Effector memory CD4-positive, alpha-beta T cell (primary cell): ENCODE data around the gene AMHR2.

ENCODE experiments used
- DNase-seq, 3 donors: peaks; one replicate each; pipeline ENCODE4 v3.0.0-alpha.2; 2020
- H3K27ac ChIP-seq: 2 replicates; pipeline ENCODE4 v1.7.0; 2013; ENCODE audit warnings: mild to moderate bottlenecking, low read length, moderate library complexity; ENCODE audit not compliant: insufficient read depth, poor library complexity, severe bottlenecking
- H3K27me3 ChIP-seq: replicated peaks from 2 replicates; pipeline ENCODE4 v1.7.0; 2013; ENCODE audit warnings: mild to moderate bottlenecking, low read length; ENCODE audit not compliant: insufficient read depth, control insufficient read depth, poor library complexity, severe bottlenecking
- H3K36me3 ChIP-seq: 2 replicates; pipeline ENCODE4 v1.7.0; 2013; ENCODE audit warnings: mild to moderate bottlenecking, low read length, moderate library complexity; ENCODE audit not compliant: control insufficient read depth, insufficient read depth
- H3K4me1 ChIP-seq: 2 replicates; pipeline ENCODE4 v1.7.0; 2013; ENCODE audit warnings: low read length, mild to moderate bottlenecking; ENCODE audit not compliant: control insufficient read depth, insufficient read depth, poor library complexity, severe bottlenecking
- H3K4me3 ChIP-seq: 2 replicates; pipeline ENCODE4 v1.7.0; 2013; ENCODE audit warnings: low read length, low read depth, mild to moderate bottlenecking; ENCODE audit not compliant: insufficient read depth, poor library complexity, severe bottlenecking
- H3K9me3 ChIP-seq: 2 replicates; pipeline ENCODE4 v1.7.0; 2013; ENCODE audit warnings: mild to moderate bottlenecking, low read length, moderate library complexity; ENCODE audit not compliant: control insufficient read depth

The AMHR2 gene

GRCh38 chr12:53476769-53477209 lies 53.1 kb downstream of the AMHR2 start:
- Histone ChIP-seq H3K27me3 (no peaks in the 10 kb centered on the region), H3K27ac (no peak overlapping the region), H3K36me3 (peaks cover 89% of the 10 kb centered on the region), H3K9me3 (no peaks in the 10 kb centered on the region), H3K4me3 (no peak overlapping the region), H3K4me1 (peaks cover 12% of the 10 kb centered on the region)
- no peak for DNase-seq

GRCh38 chr12:53478865-53479264 lies 55.2 kb downstream of the AMHR2 start:
- Histone ChIP-seq H3K9me3 (no peaks in the 10 kb centered on the region), H3K36me3 (peaks cover 91% of the 10 kb centered on the region), H3K4me3 (no peak overlapping the region), H3K27ac (no peak overlapping the region), H3K4me1 (peaks cover 5% of the 10 kb centered on the region), H3K27me3 (no peaks in the 10 kb centered on the region)
- no peak for DNase-seq

- no peaks in the 10 kb centered on the region for H3K27me3 ChIP-seq
- H3K4me1 ChIP-seq, result peaks cover 5% of the 10 kb centered on the region
- H3K4me3 ChIP-seq, result no peak overlapping the region
- H3K36me3 ChIP-seq, result peaks cover 91% of the 10 kb centered on the region
- no peak overlapping the region for H3K27ac ChIP-seq
- DNase-seq, result no peak
- no peaks in the 10 kb centered on the region for H3K9me3 ChIP-seq
Measured at GRCh38 chr12:53479331-53479730, 55.7 kb downstream of the AMHR2 start.

GRCh38 chr12:53480491-53481442 lies 57.1 kb downstream of the AMHR2 start:
- H3K4me1 ChIP-seq, result no peaks in the 10 kb centered on the region
- DNase-seq, result no peak

More at GRCh38 chr12:53480491-53481442, 57.1 kb downstream of the AMHR2 start:
- H3K27me3 ChIP-seq, result no peaks in the 10 kb centered on the region
- H3K27ac ChIP-seq, result no peak overlapping the region
- no peaks in the 10 kb centered on the region for H3K9me3 ChIP-seq
- H3K36me3 ChIP-seq, result peaks cover 87% of the 10 kb centered on the region
- no peak overlapping the region for H3K4me3 ChIP-seq
